HK-2 (cell line): ENCODE data around the gene MBD3L4.
"Not testable (repeated sequence)": the region's sequence is repeated elsewhere in the genome, so short reads cannot be mapped to it uniquely, and the experiment has no call there.

ENCODE experiments used
- DNase-seq: peaks from one replicate; pipeline ENCODE4 v3.0.0-alpha.2; 2018; ENCODE audit not compliant: unreplicated experiment

Gene MBD3L4

GRCh38 chr19:7049021-7049420 is 9.0 kb upstream of the MBD3L4 start, which contains the start of gene MBD3L2:
Gene MBD3L2, plus strand, starts transcription at chr19:7049321. Its CDS starts 53 bp downstream, at chr19:7049374.
- DNase-seq = not testable (repeated sequence)

- DNase-seq = not testable (repeated sequence)
These were observed 1.6 kb upstream of the MBD3L4 start for GRCh38 chr19:7041563-7041962.

DNA sequence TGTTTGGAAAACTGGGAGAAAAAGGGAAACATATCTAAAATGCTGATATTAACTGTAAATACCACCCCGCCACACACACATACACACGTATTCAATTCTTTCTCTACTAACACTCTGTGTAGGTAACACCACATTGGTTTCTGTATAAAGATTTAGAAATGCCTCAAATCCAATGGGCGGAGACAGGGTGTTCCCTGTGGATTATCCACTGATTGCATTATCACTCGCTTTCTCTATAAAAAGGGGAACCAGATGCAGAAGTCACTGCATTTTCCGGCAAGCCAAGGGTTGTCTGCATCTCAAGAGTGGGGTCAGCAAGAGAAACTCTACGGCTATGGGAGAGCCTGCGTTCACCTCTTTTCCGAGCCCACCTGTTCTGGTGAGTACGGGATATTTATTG is 9.7 kb downstream of the MBD3L4 start, which contains the start of gene MBD3L5:
TSS of gene MBD3L5 (plus strand) at position 301 of the 400 bp plus-strand sequence. CDS start at position 335, 34 bp downstream.
- not testable (repeated sequence) for DNase-seq

GRCh38 chr19:7028790-7029189 is 11.2 kb downstream of the MBD3L4 start:
- not testable (repeated sequence) for DNase-seq

- not testable (repeated sequence) for DNase-seq
These were observed 18.6 kb downstream of the MBD3L4 start, which contains the start of gene MBD3L2B for GRCh38 chr19:7021331-7021730. Gene MBD3L2B, minus strand, starts transcription at chr19:7021431. Its CDS starts 34 bp downstream, at chr19:7021397.

GRCh38 chr19:7018828-7019227 is 21.2 kb downstream of the MBD3L4 start:
- DNase-seq = no peak

DNA sequence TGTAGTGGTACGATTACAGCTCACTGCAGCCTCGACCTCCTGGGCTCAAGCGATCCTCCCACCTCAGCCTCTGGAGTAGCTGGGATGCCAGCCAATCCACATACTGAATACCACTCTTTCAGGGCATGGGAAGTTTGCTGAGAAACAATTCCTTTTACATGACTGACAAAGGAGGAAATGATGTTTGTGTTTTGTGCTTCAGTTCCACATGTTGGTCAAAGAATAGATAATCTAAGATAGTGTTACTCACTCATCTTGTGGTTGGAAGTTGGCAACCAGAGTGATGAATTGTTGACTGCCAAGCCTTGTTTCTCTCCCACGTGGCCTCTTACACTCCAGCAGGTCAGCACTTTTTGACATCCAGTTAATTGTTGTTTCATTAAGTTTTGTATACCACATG is 26.3 kb downstream of the MBD3L4 start:
- peak; percentile 23 for DNase-seq

GRCh38 chr19:7010722-7011593 is 29.0 kb downstream of the MBD3L4 start:
- DNase-seq = no peak

DNA sequence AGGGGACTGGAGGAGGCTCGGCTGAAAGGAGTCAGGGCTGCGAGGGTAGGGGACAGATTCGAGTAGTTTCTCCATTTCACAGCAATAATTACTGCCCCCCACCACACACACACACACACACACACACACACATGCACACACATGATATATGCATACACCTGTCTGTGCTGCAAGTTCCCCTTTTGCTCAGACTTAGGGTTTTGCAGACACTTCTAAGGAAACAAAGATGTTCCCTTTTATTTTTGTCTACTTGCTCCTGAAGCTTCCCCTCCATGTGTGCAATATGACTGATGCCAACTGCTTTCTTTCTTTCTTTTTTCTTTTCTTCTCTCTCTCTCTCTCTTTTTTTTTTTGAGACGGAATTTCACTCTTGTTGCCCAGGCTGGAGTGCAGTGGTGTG is 32.1 kb downstream of the MBD3L4 start:
- no peak for DNase-seq

DNA sequence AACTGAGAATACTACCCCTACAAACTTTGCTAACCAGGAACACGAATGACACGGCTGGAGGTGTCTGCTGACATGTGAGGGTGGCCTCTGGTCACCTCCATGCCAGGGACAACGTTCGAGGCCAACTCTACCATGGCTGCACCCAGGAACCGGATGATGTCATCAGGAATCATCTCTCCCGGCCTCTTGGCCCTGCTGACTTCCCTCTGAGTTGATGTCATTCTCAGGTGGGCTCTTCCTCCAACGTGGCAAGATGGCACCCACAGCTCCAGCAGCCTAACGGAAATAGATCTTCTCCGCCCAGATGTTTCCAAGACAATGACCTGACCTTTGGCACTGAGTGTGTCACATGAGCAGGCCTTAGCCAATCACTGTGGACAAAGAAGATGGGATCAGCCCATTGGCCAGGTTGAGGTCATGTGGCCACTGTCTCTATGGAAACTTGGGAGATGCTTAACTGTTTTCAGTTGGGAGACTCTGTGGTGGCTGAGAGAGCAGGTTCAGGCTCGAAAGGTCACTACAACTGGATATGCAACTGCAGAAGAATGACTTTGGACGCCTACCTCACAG is 33.8 kb downstream of the MBD3L4 start:
- no peak for DNase-seq

GRCh38 chr19:7004313-7004931 is 35.6 kb downstream of the MBD3L4 start:
- DNase-seq = peak; percentile 5

GRCh38 chr19:7000816-7001215 is 39.2 kb downstream of the MBD3L4 start:
- DNase-seq = no peak

GRCh38 chr19:7000333-7000732 is 39.6 kb downstream of the MBD3L4 start:
- DNase-seq = no peak

DNA sequence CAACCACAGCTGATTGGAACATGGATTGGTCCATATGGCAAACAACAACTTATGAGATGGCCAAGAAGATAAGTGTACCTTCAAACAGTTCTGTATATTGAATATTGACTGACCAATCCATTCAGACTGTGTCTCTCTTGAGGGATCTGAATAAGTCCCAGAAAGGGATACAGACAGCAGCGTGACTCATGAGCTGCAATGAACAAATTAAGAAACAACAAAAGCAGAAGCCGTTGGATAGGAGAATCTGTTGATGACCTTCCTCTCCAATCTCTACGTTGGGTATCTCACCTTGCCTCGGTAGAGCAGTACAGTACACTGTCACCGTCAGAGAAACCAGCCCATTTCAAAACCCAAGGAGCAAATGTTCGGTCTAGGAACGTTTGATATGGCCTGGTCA is 40.0 kb downstream of the MBD3L4 start:
- DNase-seq = no peak

- DNase-seq = no peak
These were observed 42.1 kb downstream of the MBD3L4 start for GRCh38 chr19:6997679-6998445.

DNA sequence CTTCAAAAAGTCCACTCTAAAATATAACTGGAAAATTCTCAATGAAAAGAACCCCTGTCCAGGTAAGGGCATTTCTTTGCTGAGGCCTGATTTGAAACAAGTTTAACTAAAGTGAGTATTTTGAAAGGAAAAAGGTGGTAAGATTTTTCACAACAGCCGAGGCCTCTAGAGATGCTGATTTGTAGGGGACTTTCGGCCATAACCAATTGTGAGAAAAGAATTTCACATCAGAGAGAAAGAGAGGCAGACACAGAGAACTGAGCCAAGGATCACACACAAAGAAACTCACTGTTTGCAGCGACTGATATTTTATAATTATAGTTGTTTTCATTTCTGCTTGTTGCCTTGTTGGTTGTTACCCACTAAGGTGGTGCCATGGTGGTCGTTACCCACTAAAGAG is 43.2 kb downstream of the MBD3L4 start:
- no peak for DNase-seq

GRCh38 chr19:6995054-6995453 is 44.9 kb downstream of the MBD3L4 start:
- DNase-seq = no peak

GRCh38 chr19:6988257-6988656 is 51.7 kb downstream of the MBD3L4 start:
- DNase-seq = no peak

- no peak for DNase-seq
These were observed 52.1 kb downstream of the MBD3L4 start for GRCh38 chr19:6987850-6988249.
